Ramos (cell line): ENCODE data around the gene POLA1.

Source experiments
- in situ Hi-C: fragments of 300-500 bp; cut with MboI; formaldehyde crosslinking; loops from one replicate; pipeline ENCODE4 v1.14.3; 2022; ENCODE audit warnings: low sequenced_read_pairs; ENCODE audit not compliant: unreplicated experiment

Gene POLA1

GRCh38 chrX:24954732-24955131 is 261.0 kb downstream of the POLA1 start:
- in situ Hi-C loops: no loop called here

GRCh38 chrX:24955372-24955930 is 261.7 kb downstream of the POLA1 start:
- in situ Hi-C loops: no loop called here

- in situ Hi-C loops: no loop called here
Observed at GRCh38 chrX:24956828-24957227, 263.1 kb downstream of the POLA1 start.

GRCh38 chrX:24961809-24962208 is 268.1 kb downstream of the POLA1 start:
- in situ Hi-C loops: no loop called here

- in situ Hi-C loops: no loop called here
Observed at GRCh38 chrX:24963823-24964222, 270.1 kb downstream of the POLA1 start.

- in situ Hi-C loops: no loop called here
Observed at GRCh38 chrX:24965372-24965771, 271.7 kb downstream of the POLA1 start.

GRCh38 chrX:24969812-24970211 is 276.1 kb downstream of the POLA1 start:
- in situ Hi-C loops: no loop called here

GRCh38 chrX:24979081-24979480 is 285.4 kb downstream of the POLA1 start:
- in situ Hi-C loops: no loop called here

- in situ Hi-C loops: no loop called here
Observed at GRCh38 chrX:24981030-24981429, 287.3 kb downstream of the POLA1 start.

GRCh38 chrX:24982306-24982965 is 288.7 kb downstream of the POLA1 start:
- in situ Hi-C loops: no loop called here

- in situ Hi-C loops: no loop called here
Observed at GRCh38 chrX:24983931-24984330, 290.2 kb downstream of the POLA1 start.

GRCh38 chrX:24985120-24985519 is 291.4 kb downstream of the POLA1 start:
- in situ Hi-C loops: no loop called here

GRCh38 chrX:24987731-24988130 is 294.0 kb downstream of the POLA1 start:
- in situ Hi-C loops: no loop called here

- in situ Hi-C loops: no loop called here
Observed at GRCh38 chrX:24988314-24988713, 294.6 kb downstream of the POLA1 start.

GRCh38 chrX:24990535-24990934 is 296.8 kb downstream of the POLA1 start:
- in situ Hi-C loops: no loop called here

- in situ Hi-C loops: no loop called here
Observed at GRCh38 chrX:24993879-24994278, 300.2 kb downstream of the POLA1 start.

GRCh38 chrX:24996096-24996709 is 302.5 kb downstream of the POLA1 start:
- in situ Hi-C loops: no loop called here

GRCh38 chrX:24999511-24999910 is 305.8 kb downstream of the POLA1 start:
- in situ Hi-C loops: no loop called here

- in situ Hi-C loops: no loop called here
Observed at GRCh38 chrX:25001808-25002660, 308.3 kb downstream of the POLA1 start.

GRCh38 chrX:25002661-25003020 is 308.9 kb downstream of the POLA1 start:
- in situ Hi-C loops: no loop called here
